Esophagus muscularis mucosa (tissue), 3 donors: ENCODE results near the gene SSTR4.

Experiments
- CTCF ChIP-seq, 3 experiments: fragments of 200-600 bp in 2 of 3; fragments of 450-650 bp in 1 of 3; sonication (generic) in 2 of 3; IDR thresholded peaks; one replicate each; pipeline ENCODE4 v1.5.1; 2017 to 2019; ENCODE audit warnings: antibody characterized with exemption in 3 of 3, mild to moderate bottlenecking in 2 of 3, moderate library complexity in 1 of 3
- POLR2A ChIP-seq: fragments of 450-650 bp; IDR thresholded peaks from one replicate; pipeline ENCODE4 v1.6.1; 2017; ENCODE audit warnings: antibody characterized with exemption, moderate library complexity, mild to moderate bottlenecking, low read depth
- POLR2AphosphoS5 ChIP-seq, 2 donors: sonication (generic); formaldehyde crosslinking; IDR thresholded peaks; one replicate each; pipeline ENCODE4 v1.6.1; 2017; ENCODE audit warnings: antibody characterized with exemption in 2 of 2

GRCh38 chr20:23059001-23059400 is 23.9 kb downstream of the SSTR4 start:
- TF ChIP-seq POLR2AphosphoS5 (IDR thresholded peaks at IDR 0.05) = no peak
- TF ChIP-seq CTCF (IDR thresholded peaks at IDR 0.05) = no peak
- no peak for TF ChIP-seq POLR2A
